ENCODE results near the gene OR56A4.

DNA sequence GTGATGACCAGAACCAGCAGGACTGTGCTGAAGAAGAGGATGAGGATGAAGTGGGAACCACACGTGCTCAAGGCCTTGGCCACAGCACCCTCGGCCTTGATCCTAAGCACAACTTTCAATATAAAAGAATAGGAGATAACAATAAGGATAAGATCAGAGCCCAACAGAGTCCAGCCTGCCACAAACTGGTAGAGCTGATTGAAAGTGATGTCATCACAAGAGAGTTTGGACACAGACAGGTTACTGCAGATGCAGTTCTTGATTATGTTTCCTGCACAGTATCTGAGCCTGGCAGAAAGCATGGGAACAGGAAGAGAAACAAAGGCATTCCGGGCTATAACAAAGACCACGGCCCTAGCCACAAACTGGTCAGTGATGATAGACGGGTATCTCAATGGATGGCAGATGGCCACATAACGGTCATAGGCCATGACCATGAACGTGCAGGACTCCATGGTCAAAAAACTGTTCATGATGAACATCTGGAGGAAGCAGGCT, 4.5 kb downstream of the OR56A4 start:
- TF ChIP-seq GATA3 (IDR thresholded peaks at IDR 0.05; ENCODE audit: low read depth, low read length) (no peak), GATA2 (IDR thresholded peaks at IDR 0.05; ENCODE audit: low read depth, low read length) (no peak)

All from SH-SY5Y (cell line).